ENCODE data around the gene EDIL3. TPM values are rescaled to one million over a fixed set of nuclear protein-coding genes. Genes with fewer than 3 reads are reported as not detected.

Gene EDIL3
- total RNA-seq, 3 donors from 2014 or later: 4.3 to 7.2 (median 4.6) TPM

DNA sequence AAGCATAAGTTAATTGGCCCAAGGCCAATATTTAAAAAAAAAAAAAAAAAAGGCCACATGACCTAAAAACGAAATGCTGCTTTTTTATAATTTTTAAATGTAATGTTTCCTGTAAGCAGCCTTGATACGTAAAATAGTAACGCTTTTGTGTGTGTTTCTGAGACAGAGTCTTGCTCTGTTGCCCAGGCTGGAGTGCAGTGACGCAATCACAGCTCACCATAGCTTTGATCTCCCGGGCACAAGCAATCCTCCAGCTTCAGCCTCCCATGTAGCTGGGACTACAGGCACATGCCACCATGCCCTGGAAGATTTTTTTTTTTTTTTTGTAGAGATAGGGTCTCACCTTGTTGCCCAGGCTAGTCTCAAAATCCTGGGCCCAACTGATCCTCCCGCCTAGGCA, 179.9 kb downstream of the EDIL3 start:
- intact Hi-C loops (cut with DNase I; ENCODE audit: low total_unique reads): no loop called here
- no peak overlapping the region for H3K27ac ChIP-seq
- H3K9me3 ChIP-seq: no peaks in the 10 kb centered on the region
- H3K36me3 ChIP-seq: peaks cover 3% of the 10 kb centered on the region
- H3K4me3 ChIP-seq: no peak overlapping the region
- no peaks in the 10 kb centered on the region for H3K4me1 ChIP-seq
- no peak for DNase-seq (ENCODE audit: low spot score in 2 of 2)
- no peaks in the 10 kb centered on the region for H3K27me3 ChIP-seq
- TF ChIP-seq CTCF (IDR thresholded peaks at IDR 0.05): no peak
- no peak for TF ChIP-seq POLR2AphosphoS5 (IDR thresholded peaks at IDR 0.05)
- no peak for TF ChIP-seq POLR2A (IDR thresholded peaks at IDR 0.05)

- Histone ChIP-seq H3K27me3 (no peaks in the 10 kb centered on the region), H3K36me3 (peaks cover 3% of the 10 kb centered on the region), H3K27ac (no peak overlapping the region), H3K9me3 (no peaks in the 10 kb centered on the region), H3K4me1 (no peaks in the 10 kb centered on the region), H3K4me3 (no peak overlapping the region)
- TF ChIP-seq CTCF (IDR thresholded peaks at IDR 0.05) (no peak), POLR2A (IDR thresholded peaks at IDR 0.05) (no peak), POLR2AphosphoS5 (IDR thresholded peaks at IDR 0.05) (no peak)
- DNase-seq (ENCODE audit: low spot score in 2 of 2): no peak
- intact Hi-C loops (cut with DNase I; ENCODE audit: low total_unique reads): no loop called here
These were observed 182.5 kb downstream of the EDIL3 start for GRCh38 chr5:84202136-84202535.

DNA sequence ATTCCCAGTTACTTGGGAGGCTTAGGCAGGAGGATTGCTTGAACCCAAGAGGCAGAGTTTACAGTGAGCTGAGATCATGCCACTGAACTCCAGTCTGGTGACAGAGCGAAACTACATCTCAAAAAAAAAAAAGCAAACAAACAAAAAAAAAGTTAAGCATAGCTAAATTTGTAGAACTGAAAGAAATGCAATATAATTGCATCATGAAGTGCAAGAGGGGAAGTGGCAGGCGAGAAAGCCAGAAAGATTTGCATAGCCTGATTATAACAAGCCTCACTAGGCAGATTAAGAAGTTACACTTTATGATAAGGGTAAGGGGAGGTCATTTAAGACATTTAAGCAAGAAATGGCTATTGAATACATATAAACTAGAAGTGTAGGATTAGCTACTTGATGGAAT, 187.1 kb downstream of the EDIL3 start:
- Histone ChIP-seq H3K9me3 (no peaks in the 10 kb centered on the region), H3K27ac (no peak overlapping the region), H3K4me3 (no peak overlapping the region), H3K4me1 (no peaks in the 10 kb centered on the region), H3K36me3 (no peaks in the 10 kb centered on the region), H3K27me3 (no peaks in the 10 kb centered on the region)
- TF ChIP-seq CTCF (IDR thresholded peaks at IDR 0.05) (no peak), POLR2A (IDR thresholded peaks at IDR 0.05) (no peak)
- intact Hi-C loops (cut with DNase I; ENCODE audit: low total_unique reads): no loop called here
- DNase-seq (ENCODE audit: low spot score in 2 of 2): no peak

GRCh38 chr5:84191281-84191680, 193.4 kb downstream of the EDIL3 start:
- Histone ChIP-seq H3K4me3 (no peak overlapping the region), H3K27me3 (no peaks in the 10 kb centered on the region), H3K36me3 (no peaks in the 10 kb centered on the region), H3K9me3 (no peaks in the 10 kb centered on the region), H3K4me1 (no peaks in the 10 kb centered on the region), H3K27ac (no peak overlapping the region)
- no peak for TF ChIP-seq CTCF (IDR thresholded peaks at IDR 0.05)
- TF ChIP-seq POLR2AphosphoS5 (IDR thresholded peaks at IDR 0.05): no peak
- no peak for TF ChIP-seq POLR2A (IDR thresholded peaks at IDR 0.05)
- DNase-seq (ENCODE audit: low spot score in 2 of 2): no peak
- intact Hi-C loops (cut with DNase I; ENCODE audit: low total_unique reads): no loop called here

DNA sequence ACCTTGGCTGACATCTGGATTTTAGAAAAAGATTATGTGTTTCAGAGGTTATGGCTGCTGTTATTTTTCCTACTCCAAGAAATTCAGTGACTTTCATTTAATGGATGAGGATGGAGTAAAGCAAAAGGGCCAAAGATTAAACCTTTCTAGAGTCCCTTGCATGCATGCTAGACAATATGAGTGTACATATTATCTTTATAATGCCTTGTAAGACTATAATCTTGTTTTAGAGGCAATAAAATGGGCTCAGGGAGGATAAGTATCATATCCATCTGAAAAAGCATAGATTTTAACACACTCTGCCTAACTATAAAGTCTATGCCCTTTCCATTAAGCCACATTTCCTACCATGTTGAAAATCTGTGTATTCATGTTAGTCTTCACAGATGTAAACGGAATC, 199.8 kb downstream of the EDIL3 start:
- Histone ChIP-seq H3K27ac (no peak overlapping the region), H3K36me3 (no peaks in the 10 kb centered on the region), H3K27me3 (no peaks in the 10 kb centered on the region), H3K4me3 (no peak overlapping the region), H3K9me3 (no peaks in the 10 kb centered on the region), H3K4me1 (no peaks in the 10 kb centered on the region)
- DNase-seq (ENCODE audit: low spot score in 2 of 2): no peak
- TF ChIP-seq POLR2A (IDR thresholded peaks at IDR 0.05) (no peak), CTCF (IDR thresholded peaks at IDR 0.05) (no peak), POLR2AphosphoS5 (IDR thresholded peaks at IDR 0.05) (no peak)
- intact Hi-C loops (cut with DNase I; ENCODE audit: low total_unique reads): no loop called here

Measured in breast epithelium (tissue), 4 donors.